ENCODE data around the gene PNKD.

DNA sequence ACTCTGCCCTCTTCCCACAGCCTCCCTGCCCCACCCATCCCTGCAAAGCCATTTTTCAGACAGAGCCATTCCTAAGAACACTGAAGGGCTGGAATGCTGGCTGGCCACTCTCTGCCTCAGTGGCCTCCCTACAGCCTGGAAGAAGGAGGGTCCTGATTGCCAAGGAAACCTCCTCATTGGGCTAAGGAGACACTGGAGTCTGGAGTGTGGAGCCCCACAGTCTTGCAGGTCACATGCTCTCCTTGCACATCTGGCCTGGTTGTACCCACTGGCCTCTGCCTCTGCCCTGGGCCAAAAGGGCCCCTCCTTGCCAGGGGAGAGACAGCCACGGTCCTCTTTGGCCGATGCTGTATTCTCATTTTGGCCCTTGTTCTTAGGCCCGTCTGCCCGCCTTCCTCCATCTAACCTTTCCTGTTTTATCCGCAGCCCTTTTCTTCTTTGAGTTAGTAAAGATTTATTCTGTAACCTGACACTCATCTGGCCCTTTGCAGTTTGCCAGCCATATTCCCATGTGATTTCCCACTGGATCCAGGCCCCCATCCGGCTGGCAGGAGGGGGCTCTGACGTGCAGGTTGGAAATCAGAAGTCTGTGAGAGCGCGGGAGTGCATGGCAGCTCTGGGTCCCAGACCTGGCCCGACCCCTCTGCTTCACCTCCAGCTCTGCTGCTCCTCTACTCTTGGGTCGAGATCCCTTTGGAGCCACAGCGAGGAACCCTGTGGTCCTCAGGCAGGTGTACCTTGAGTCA lies 75.3 kb downstream of the PNKD start:
- TF ChIP-seq, protein P1, sequence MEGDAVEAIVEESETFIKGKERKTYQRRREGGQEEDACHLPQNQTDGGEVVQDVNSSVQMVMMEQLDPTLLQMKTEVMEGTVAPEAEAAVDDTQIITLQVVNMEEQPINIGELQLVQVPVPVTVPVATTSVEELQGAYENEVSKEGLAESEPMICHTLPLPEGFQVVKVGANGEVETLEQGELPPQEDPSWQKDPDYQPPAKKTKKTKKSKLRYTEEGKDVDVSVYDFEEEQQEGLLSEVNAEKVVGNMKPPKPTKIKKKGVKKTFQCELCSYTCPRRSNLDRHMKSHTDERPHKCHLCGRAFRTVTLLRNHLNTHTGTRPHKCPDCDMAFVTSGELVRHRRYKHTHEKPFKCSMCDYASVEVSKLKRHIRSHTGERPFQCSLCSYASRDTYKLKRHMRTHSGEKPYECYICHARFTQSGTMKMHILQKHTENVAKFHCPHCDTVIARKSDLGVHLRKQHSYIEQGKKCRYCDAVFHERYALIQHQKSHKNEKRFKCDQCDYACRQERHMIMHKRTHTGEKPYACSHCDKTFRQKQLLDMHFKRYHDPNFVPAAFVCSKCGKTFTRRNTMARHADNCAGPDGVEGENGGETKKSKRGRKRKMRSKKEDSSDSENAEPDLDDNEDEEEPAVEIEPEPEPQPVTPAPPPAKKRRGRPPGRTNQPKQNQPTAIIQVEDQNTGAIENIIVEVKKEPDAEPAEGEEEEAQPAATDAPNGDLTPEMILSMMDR (IDR thresholded peaks at IDR 0.05): no peak
- no peak for TF ChIP-seq POLR2A (IDR thresholded peaks at IDR 0.05)
- TF ChIP-seq POLR2AphosphoS5 (IDR thresholded peaks at IDR 0.05): no peak
- no peak for TF ChIP-seq EP300 (IDR thresholded peaks at IDR 0.05)

Data from stomach (tissue), 4 donors.